PC-9 (cell line): ENCODE data around the gene CNTNAP5. TPM values are rescaled to one million over a fixed set of nuclear protein-coding genes. Genes with fewer than 3 reads are reported as not detected.

Experiments used
- BruUV-seq: library from RNA; stranded (reverse); fragments of 400-500 nt; replicated peaks from 2 replicates; lab custom pipeline; 2021; lab: Mats Ljungman, UMichigan
- CTCF ChIA-PET: fragments of 300-600 bp; sonication (Branson Sonifier 250); formaldehyde crosslinking; loops from one replicate; lab custom pipeline; 2022; ENCODE audit warnings: antibody characterized with exemption; lab: Charles Lee
- POLR2A ChIA-PET: fragments of 300-600 bp; sonication (Branson Sonifier 250); formaldehyde crosslinking; loops from one replicate; lab custom pipeline; 2022; ENCODE audit warnings: antibody characterized with exemption; ENCODE audit not compliant: unreplicated experiment; lab: Charles Lee
- DNase-seq, 2 experiments: peaks; one replicate each; pipeline versions ENCODE4 v3.0.0 to v3.0.0-alpha.2; 2015 to 2022; ENCODE audit warnings: mixed read lengths in 1 of 2
- H2AFZ ChIP-seq: fragments of 200-600 bp; sonication (generic); 2 replicates; pipeline ENCODE4 v1.8.1; 2017; ENCODE audit warnings: antibody characterized with exemption
- H3F3A ChIP-seq: fragments of 200-600 bp; sonication (generic); 2 replicates; pipeline ENCODE4 v1.8.1; 2017; ENCODE audit warnings: antibody characterized with exemption, mild to moderate bottlenecking, low read depth; ENCODE audit not compliant: insufficient read depth
- H3K27ac ChIP-seq: fragments of 200-600 bp; sonication (generic); 2 replicates; pipeline ENCODE4 v1.6.1; 2016; ENCODE audit warnings: mixed run types
- H3K27me3 ChIP-seq: fragments of 200-600 bp; sonication (generic); 2 replicates; pipeline ENCODE4 v1.6.1; 2016; ENCODE audit warnings: low read depth, mixed run types; ENCODE audit not compliant: insufficient read depth
- H3K36me3 ChIP-seq: fragments of 200-600 bp; sonication (generic); 2 replicates; pipeline ENCODE4 v1.6.1; 2016; ENCODE audit warnings: low read depth, mixed run types
- H3K4me1 ChIP-seq: fragments of 200-600 bp; sonication (generic); replicated peaks from 2 replicates; pipeline ENCODE4 v1.6.1; 2016; ENCODE audit warnings: mixed run types; ENCODE audit not compliant: insufficient read depth
- H3K4me2 ChIP-seq: fragments of 200-600 bp; sonication (generic); 2 replicates; pipeline ENCODE4 v1.6.1; 2017; ENCODE audit warnings: mixed run types
- H3K4me3 ChIP-seq: fragments of 200-600 bp; sonication (generic); 2 replicates; pipeline ENCODE4 v1.6.1; 2016; ENCODE audit warnings: mixed run types
- H3K79me2 ChIP-seq: fragments of 200-600 bp; sonication (generic); 2 replicates; pipeline ENCODE4 v1.6.1; 2017; ENCODE audit warnings: low read depth, mixed run types
- H3K9me2 ChIP-seq: fragments of 200-600 bp; sonication (generic); 2 replicates; pipeline ENCODE4 v1.8.1; 2017; ENCODE audit warnings: mild to moderate bottlenecking; ENCODE audit not compliant: insufficient read depth
- H3K9me3 ChIP-seq: fragments of 200-600 bp; sonication (generic); 2 replicates; pipeline ENCODE4 v1.8.1; 2016; ENCODE audit warnings: low read depth; ENCODE audit not compliant: insufficient read depth
- H4K20me1 ChIP-seq: fragments of 200-600 bp; sonication (generic); 2 replicates; pipeline ENCODE4 v1.8.1; 2017; ENCODE audit not compliant: insufficient read depth
- EZH2 ChIP-seq: fragments of 200-600 bp; sonication (generic); IDR thresholded peaks from 2 replicates; pipeline ENCODE4 v1.8.0; 2017; ENCODE audit warnings: antibody characterized with exemption, low read depth
- intact Hi-C: fragments of 100-400 bp; cut with micrococcal nuclease; formaldehyde crosslinking; loops from one replicate; pipeline ENCODE4 v1.10.0; 2022; ENCODE audit not compliant: unreplicated experiment
- total RNA-seq: library from RNA; stranded (reverse); gene quantifications from 2 replicates; pipeline ENCODE4 v1.2.3, GENCODE V29; 2021
- TF ChIP-seq, protein P1 (sequence below): fragments of 200-600 bp; sonication (generic); conservative IDR thresholded peaks from 2 replicates; pipeline ENCODE4 v1.6.1; 2017; ENCODE audit warnings: mixed run types, antibody characterized with exemption, mild to moderate bottlenecking, moderate library complexity

The CNTNAP5 gene
- total RNA-seq, 1 experiment from 2014 or later = not detected

- H3K9me3 ChIP-seq = no peaks in the 10 kb centered on the region
- intact Hi-C loops = no loop called here
- no peaks in the 10 kb centered on the region for H3K27me3 ChIP-seq
- no peak overlapping the region for H3K4me3 ChIP-seq
- POLR2A ChIA-PET = no interaction called here
- no peak overlapping the region for H2AFZ ChIP-seq
- H3K36me3 ChIP-seq = no peaks in the 10 kb centered on the region
- no peaks in the 10 kb centered on the region for H3F3A ChIP-seq
- no TSS peak for BruUV-seq
- TF ChIP-seq EZH2 = no peak
- TF ChIP-seq, protein P1, sequence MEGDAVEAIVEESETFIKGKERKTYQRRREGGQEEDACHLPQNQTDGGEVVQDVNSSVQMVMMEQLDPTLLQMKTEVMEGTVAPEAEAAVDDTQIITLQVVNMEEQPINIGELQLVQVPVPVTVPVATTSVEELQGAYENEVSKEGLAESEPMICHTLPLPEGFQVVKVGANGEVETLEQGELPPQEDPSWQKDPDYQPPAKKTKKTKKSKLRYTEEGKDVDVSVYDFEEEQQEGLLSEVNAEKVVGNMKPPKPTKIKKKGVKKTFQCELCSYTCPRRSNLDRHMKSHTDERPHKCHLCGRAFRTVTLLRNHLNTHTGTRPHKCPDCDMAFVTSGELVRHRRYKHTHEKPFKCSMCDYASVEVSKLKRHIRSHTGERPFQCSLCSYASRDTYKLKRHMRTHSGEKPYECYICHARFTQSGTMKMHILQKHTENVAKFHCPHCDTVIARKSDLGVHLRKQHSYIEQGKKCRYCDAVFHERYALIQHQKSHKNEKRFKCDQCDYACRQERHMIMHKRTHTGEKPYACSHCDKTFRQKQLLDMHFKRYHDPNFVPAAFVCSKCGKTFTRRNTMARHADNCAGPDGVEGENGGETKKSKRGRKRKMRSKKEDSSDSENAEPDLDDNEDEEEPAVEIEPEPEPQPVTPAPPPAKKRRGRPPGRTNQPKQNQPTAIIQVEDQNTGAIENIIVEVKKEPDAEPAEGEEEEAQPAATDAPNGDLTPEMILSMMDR = no peak
- no peaks in the 10 kb centered on the region for H3K4me1 ChIP-seq
- DNase-seq = no peak
- H3K79me2 ChIP-seq = no peaks in the 10 kb centered on the region
- H3K4me2 ChIP-seq = no peak overlapping the region
- H3K9me2 ChIP-seq = no peaks in the 10 kb centered on the region
- CTCF ChIA-PET = no interaction called here
- no peak overlapping the region for H3K27ac ChIP-seq
- no peaks in the 10 kb centered on the region for H4K20me1 ChIP-seq
These were observed 700.1 kb downstream of the CNTNAP5 start for GRCh38 chr2:124725187-124725586.

- Histone ChIP-seq H2AFZ (no peak overlapping the region), H3K4me2 (no peak overlapping the region), H3K9me2 (no peaks in the 10 kb centered on the region), H3K79me2 (no peaks in the 10 kb centered on the region), H3K27me3 (no peaks in the 10 kb centered on the region), H3F3A (no peaks in the 10 kb centered on the region), H3K4me3 (no peak overlapping the region), H4K20me1 (no peaks in the 10 kb centered on the region), H3K36me3 (no peaks in the 10 kb centered on the region), H3K9me3 (no peaks in the 10 kb centered on the region), H3K4me1 (no peaks in the 10 kb centered on the region), H3K27ac (no peak overlapping the region)
- ChIA-PET CTCF (no interaction called here), POLR2A (no interaction called here)
- intact Hi-C loops = no loop called here
- BruUV-seq = no TSS peak
- no peak for DNase-seq
- TF ChIP-seq, protein P1 = no peak
- TF ChIP-seq EZH2 = no peak
These were observed 715.5 kb downstream of the CNTNAP5 start for GRCh38 chr2:124740636-124741035.

DNA sequence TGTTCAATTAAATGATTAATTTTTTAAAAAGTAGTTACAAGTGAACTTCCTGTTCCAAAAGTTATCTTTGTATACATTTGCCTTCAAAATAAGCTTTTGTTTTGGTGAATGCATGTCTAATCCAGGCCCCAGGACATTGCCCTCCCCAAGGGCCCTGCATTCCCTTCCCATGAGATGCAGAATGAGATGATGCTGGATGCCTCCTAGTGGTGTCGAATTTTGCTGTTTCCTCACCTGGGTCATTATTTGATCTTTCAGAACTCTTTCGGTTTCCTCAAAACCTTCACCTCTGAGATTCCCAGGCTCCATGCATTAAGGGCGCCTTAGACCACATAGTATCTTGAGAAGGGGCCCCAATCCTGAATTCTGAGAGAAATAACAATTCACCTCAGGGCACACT, 728.8 kb downstream of the CNTNAP5 start:
- Histone ChIP-seq H3K4me3 (no peak overlapping the region), H3K9me3 (no peaks in the 10 kb centered on the region), H2AFZ (no peak overlapping the region), H3K4me2 (no peak overlapping the region), H3K9me2 (no peaks in the 10 kb centered on the region), H3K27me3 (no peaks in the 10 kb centered on the region), H4K20me1 (no peaks in the 10 kb centered on the region), H3K79me2 (no peaks in the 10 kb centered on the region), H3K36me3 (no peaks in the 10 kb centered on the region), H3K4me1 (no peaks in the 10 kb centered on the region), H3F3A (no peaks in the 10 kb centered on the region), H3K27ac (no peak overlapping the region)
- ChIA-PET POLR2A (no interaction called here), CTCF (no interaction called here)
- BruUV-seq = no TSS peak
- intact Hi-C loops = no loop called here
- no peak for TF ChIP-seq EZH2
- TF ChIP-seq, protein P1 = no peak
- no peak for DNase-seq
